B cell (primary cell): ENCODE measurements around the gene WTAP.

ENCODE experiments used
- EZH2 ChIP-seq: IDR thresholded peaks from 2 replicates; pipeline ENCODE4 v1.6.1; 2012; ENCODE audit warnings: borderline replicate concordance, low read depth, mild to moderate bottlenecking, moderate library complexity, low read length; ENCODE audit not compliant: insufficient read depth, poor library complexity, severe bottlenecking
- TF ChIP-seq, protein P1 (sequence below): fragments of 200-600 bp; IDR thresholded peaks from one replicate; pipeline ENCODE4 v1.8.0; 2022; ENCODE audit warnings: antibody characterized with exemption, mild to moderate bottlenecking

DNA sequence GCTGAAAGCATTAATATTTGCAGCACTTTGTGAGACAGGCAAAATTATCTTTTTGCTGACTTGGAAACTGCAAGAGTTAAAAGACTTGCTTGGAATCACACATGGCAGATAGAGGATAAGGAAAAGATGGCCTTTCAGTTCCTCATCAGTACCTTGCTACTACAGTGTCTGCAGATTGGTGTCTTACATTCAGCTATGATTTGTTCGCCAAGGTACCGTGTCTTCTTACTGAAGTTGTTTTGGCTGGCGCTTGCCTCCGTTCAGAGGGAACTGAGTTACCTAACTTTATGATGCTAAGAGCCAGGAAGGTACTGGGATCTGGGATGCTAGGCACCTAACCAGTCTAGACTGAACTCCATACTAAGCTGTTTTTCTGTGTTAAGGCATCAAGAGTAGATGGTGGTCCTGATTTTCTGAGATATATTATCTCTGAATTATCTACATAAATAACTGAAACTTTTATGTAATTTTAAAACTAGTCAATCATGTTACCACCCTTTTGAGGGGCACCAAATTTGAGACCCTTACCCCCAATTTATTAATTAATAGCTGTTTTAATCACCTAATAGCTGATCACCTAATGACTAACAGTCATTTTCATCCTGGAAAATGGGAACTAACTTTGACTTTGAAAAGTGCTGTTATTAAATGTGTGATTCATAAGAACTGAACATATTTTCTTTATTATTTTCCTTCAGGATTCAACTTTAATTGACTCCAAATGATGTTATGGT lies 2.5 kb downstream of the WTAP start:
- TF ChIP-seq, protein P1, sequence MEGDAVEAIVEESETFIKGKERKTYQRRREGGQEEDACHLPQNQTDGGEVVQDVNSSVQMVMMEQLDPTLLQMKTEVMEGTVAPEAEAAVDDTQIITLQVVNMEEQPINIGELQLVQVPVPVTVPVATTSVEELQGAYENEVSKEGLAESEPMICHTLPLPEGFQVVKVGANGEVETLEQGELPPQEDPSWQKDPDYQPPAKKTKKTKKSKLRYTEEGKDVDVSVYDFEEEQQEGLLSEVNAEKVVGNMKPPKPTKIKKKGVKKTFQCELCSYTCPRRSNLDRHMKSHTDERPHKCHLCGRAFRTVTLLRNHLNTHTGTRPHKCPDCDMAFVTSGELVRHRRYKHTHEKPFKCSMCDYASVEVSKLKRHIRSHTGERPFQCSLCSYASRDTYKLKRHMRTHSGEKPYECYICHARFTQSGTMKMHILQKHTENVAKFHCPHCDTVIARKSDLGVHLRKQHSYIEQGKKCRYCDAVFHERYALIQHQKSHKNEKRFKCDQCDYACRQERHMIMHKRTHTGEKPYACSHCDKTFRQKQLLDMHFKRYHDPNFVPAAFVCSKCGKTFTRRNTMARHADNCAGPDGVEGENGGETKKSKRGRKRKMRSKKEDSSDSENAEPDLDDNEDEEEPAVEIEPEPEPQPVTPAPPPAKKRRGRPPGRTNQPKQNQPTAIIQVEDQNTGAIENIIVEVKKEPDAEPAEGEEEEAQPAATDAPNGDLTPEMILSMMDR: no peak
- no peak for TF ChIP-seq EZH2
